ENCODE results near the gene FBP2.

- TF ChIP-seq, protein P1, sequence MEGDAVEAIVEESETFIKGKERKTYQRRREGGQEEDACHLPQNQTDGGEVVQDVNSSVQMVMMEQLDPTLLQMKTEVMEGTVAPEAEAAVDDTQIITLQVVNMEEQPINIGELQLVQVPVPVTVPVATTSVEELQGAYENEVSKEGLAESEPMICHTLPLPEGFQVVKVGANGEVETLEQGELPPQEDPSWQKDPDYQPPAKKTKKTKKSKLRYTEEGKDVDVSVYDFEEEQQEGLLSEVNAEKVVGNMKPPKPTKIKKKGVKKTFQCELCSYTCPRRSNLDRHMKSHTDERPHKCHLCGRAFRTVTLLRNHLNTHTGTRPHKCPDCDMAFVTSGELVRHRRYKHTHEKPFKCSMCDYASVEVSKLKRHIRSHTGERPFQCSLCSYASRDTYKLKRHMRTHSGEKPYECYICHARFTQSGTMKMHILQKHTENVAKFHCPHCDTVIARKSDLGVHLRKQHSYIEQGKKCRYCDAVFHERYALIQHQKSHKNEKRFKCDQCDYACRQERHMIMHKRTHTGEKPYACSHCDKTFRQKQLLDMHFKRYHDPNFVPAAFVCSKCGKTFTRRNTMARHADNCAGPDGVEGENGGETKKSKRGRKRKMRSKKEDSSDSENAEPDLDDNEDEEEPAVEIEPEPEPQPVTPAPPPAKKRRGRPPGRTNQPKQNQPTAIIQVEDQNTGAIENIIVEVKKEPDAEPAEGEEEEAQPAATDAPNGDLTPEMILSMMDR (IDR thresholded peaks at IDR 0.05 in 4 of 5, conservative IDR thresholded peaks at IDR 0.05 in 1 of 5): no peak
- no peak for TF ChIP-seq POLR2A (IDR thresholded peaks at IDR 0.05)
Measured at GRCh38 chr9:94533155-94533554, 60.5 kb downstream of the FBP2 start.
